Activated CD4-positive, alpha-beta T cell treated with anti-CD3 and anti-CD28 coated beads, Interleukin-2, amount 10 ng/mL, durations not matched to agents 7 days and 5 days (primary cell): Measurements from ENCODE around the gene RTL10. TPM values are rescaled to one million over a fixed set of nuclear protein-coding genes. Genes with fewer than 3 reads are reported as not detected.

Experiments
- CTCF ChIA-PET: fragments of 350-600 bp; sonication (Branson Sonifier 250); formaldehyde crosslinking; loops from one replicate; lab custom pipeline; 2021; ENCODE audit warnings: antibody characterized with exemption; lab: Charles Lee
- POLR2A ChIA-PET: fragments of 350-600 bp; sonication (Branson Sonifier 250); formaldehyde crosslinking; loops from one replicate; lab custom pipeline; 2021; ENCODE audit warnings: antibody characterized with exemption; lab: Charles Lee
- DNase-seq: peaks from one replicate; pipeline ENCODE4 v3.0.0-alpha.2; 2020
- H3K27ac Mint-ChIP-seq: one replicate; pipeline ENCODE4 v1.8.0; 2021; ENCODE audit warnings: mild to moderate bottlenecking, moderate library complexity, mixed read lengths
- H3K27me3 Mint-ChIP-seq: one replicate; pipeline ENCODE4 v1.8.0; 2021; ENCODE audit warnings: mixed read lengths
- H3K36me3 Mint-ChIP-seq: one replicate; pipeline ENCODE4 v1.8.0; 2021; ENCODE audit warnings: low read depth, mixed read lengths
- H3K4me1 Mint-ChIP-seq: one replicate; pipeline ENCODE4 v1.8.0; 2021; ENCODE audit warnings: mixed read lengths
- H3K4me3 Mint-ChIP-seq: one replicate; pipeline ENCODE4 v1.8.0; 2021; ENCODE audit warnings: mild to moderate bottlenecking, moderate library complexity, mixed read lengths
- H3K9me3 Mint-ChIP-seq: one replicate; pipeline ENCODE4 v1.8.0; 2021; ENCODE audit warnings: mixed read lengths
- total RNA-seq, 2 experiments: library from RNA; stranded (reverse); gene quantifications; one replicate each; pipeline ENCODE4 v1.2.3, GENCODE V29; 2021

The RTL10 gene
- total RNA-seq, 2 experiments from 2014 or later = 21.4 to 21.5 TPM

- POLR2A ChIA-PET = no interaction called here
- Mint-ChIP-seq H3K4me1 (peaks cover 44% of the 10 kb centered on the region), H3K4me3 (no peak overlapping the region), H3K9me3 (no peaks in the 10 kb centered on the region), H3K27me3 (no peaks in the 10 kb centered on the region), H3K27ac (peak overlapping the region; percentile 31), H3K36me3 (peaks cover 2% of the 10 kb centered on the region)
- peak; percentile 24 for DNase-seq
- CTCF ChIA-PET = interaction anchor here (0.6 to 1.8 kb wide), 8 partner anchors 9 to 476 kb away, joined by 3 to 5 read pairs (median 4); partner anchors contain the start of gene GP1BB
Observed at GRCh38 chr22:19896665-19897355, 42.1 kb upstream of the RTL10 start.

GRCh38 chr22:19895160-19895849 lies 40.6 kb upstream of the RTL10 start:
- Mint-ChIP-seq H3K36me3 (peaks cover 2% of the 10 kb centered on the region), H3K27me3 (no peaks in the 10 kb centered on the region), H3K4me1 (peaks cover 58% of the 10 kb centered on the region), H3K4me3 (no peak overlapping the region), H3K9me3 (no peaks in the 10 kb centered on the region), H3K27ac (peak overlapping the region; percentile 19)
- CTCF ChIA-PET = no interaction called here
- no peak for DNase-seq
- POLR2A ChIA-PET = no interaction called here

- ChIA-PET POLR2A (no interaction called here), CTCF (no interaction called here)
- H3K9me3 Mint-ChIP-seq = no peaks in the 10 kb centered on the region
- peaks cover 2% of the 10 kb centered on the region for H3K36me3 Mint-ChIP-seq
- H3K27ac Mint-ChIP-seq = no peak overlapping the region
- H3K4me3 Mint-ChIP-seq = no peak overlapping the region
- no peak for DNase-seq
- peaks cover 65% of the 10 kb centered on the region for H3K4me1 Mint-ChIP-seq
- H3K27me3 Mint-ChIP-seq = no peaks in the 10 kb centered on the region
Observed at GRCh38 chr22:19893363-19893762, 38.7 kb upstream of the RTL10 start.

GRCh38 chr22:19892925-19893324 lies 38.3 kb upstream of the RTL10 start:
- ChIA-PET CTCF (interaction anchor here (1.2 kb wide), 1 partner anchor 9 kb away, joined by 3 read pairs; no protein-coding TSS in a partner anchor), POLR2A (no interaction called here)
- Mint-ChIP-seq H3K27me3 (no peaks in the 10 kb centered on the region), H3K9me3 (no peaks in the 10 kb centered on the region), H3K36me3 (peaks cover 2% of the 10 kb centered on the region), H3K4me1 (peaks cover 65% of the 10 kb centered on the region), H3K27ac (peak overlapping the region; percentile 93), H3K4me3 (no peak overlapping the region)
- no peak for DNase-seq

GRCh38 chr22:19892257-19892879 lies 37.7 kb upstream of the RTL10 start:
- Mint-ChIP-seq H3K36me3 (peaks cover 2% of the 10 kb centered on the region), H3K27me3 (no peaks in the 10 kb centered on the region), H3K4me3 (peak overlapping the region; percentile 62), H3K27ac (peak overlapping the region; percentile 93), H3K4me1 (peaks cover 68% of the 10 kb centered on the region), H3K9me3 (no peaks in the 10 kb centered on the region)
- peak; percentile 53 for DNase-seq
- ChIA-PET CTCF (interaction anchor here (1.0 to 1.2 kb wide), 4 partner anchors 9 to 173 kb away, joined by 3 read pairs; no protein-coding TSS in a partner anchor), POLR2A (interaction anchor here (0.7 kb wide), 1 partner anchor 262 kb away, joined by 4 read pairs; no protein-coding TSS in a partner anchor)

GRCh38 chr22:19891317-19892256 lies 36.9 kb upstream of the RTL10 start:
- ChIA-PET CTCF (interaction anchor here (1.0 to 1.3 kb wide), 6 partner anchors 10 to 172 kb away, joined by 3 to 4 read pairs (median 3); no protein-coding TSS in a partner anchor), POLR2A (interaction anchor here (0.7 kb wide), 1 partner anchor 262 kb away, joined by 4 read pairs; no protein-coding TSS in a partner anchor)
- Mint-ChIP-seq H3K9me3 (no peaks in the 10 kb centered on the region), H3K4me3 (peak overlapping the region; percentile 62), H3K4me1 (peaks cover 72% of the 10 kb centered on the region), H3K36me3 (peaks cover 2% of the 10 kb centered on the region), H3K27ac (peak overlapping the region; percentile 93), H3K27me3 (no peaks in the 10 kb centered on the region)
- peak; percentile 81 for DNase-seq

GRCh38 chr22:19890502-19891316 lies 36.0 kb upstream of the RTL10 start:
- H3K27ac Mint-ChIP-seq = peak overlapping the region; percentile 93
- H3K4me1 Mint-ChIP-seq = peaks cover 71% of the 10 kb centered on the region
- peaks cover 4% of the 10 kb centered on the region for H3K36me3 Mint-ChIP-seq
- ChIA-PET CTCF (interaction anchor here (0.5 to 2.0 kb wide), 6 partner anchors 12 to 160 kb away, joined by 3 to 11 read pairs (median 4); no protein-coding TSS in a partner anchor), POLR2A (no interaction called here)
- no peaks in the 10 kb centered on the region for H3K27me3 Mint-ChIP-seq
- no peaks in the 10 kb centered on the region for H3K9me3 Mint-ChIP-seq
- DNase-seq = no peak
- no peak overlapping the region for H3K4me3 Mint-ChIP-seq

GRCh38 chr22:19889951-19890350 lies 35.3 kb upstream of the RTL10 start:
- H3K27me3 Mint-ChIP-seq = no peaks in the 10 kb centered on the region
- ChIA-PET POLR2A (no interaction called here), CTCF (interaction anchor here (0.5 to 2.0 kb wide), 3 partner anchors 16 to 160 kb away, joined by 3 to 11 read pairs (median 7); no protein-coding TSS in a partner anchor)
- no peak overlapping the region for H3K4me3 Mint-ChIP-seq
- no peaks in the 10 kb centered on the region for H3K9me3 Mint-ChIP-seq
- H3K27ac Mint-ChIP-seq = peak overlapping the region; percentile 78
- H3K36me3 Mint-ChIP-seq = peaks cover 6% of the 10 kb centered on the region
- H3K4me1 Mint-ChIP-seq = peaks cover 67% of the 10 kb centered on the region
- no peak for DNase-seq

- Mint-ChIP-seq H3K27ac (peak overlapping the region; percentile 31), H3K27me3 (no peaks in the 10 kb centered on the region), H3K4me1 (peaks cover 55% of the 10 kb centered on the region), H3K9me3 (no peaks in the 10 kb centered on the region), H3K36me3 (peaks cover 3% of the 10 kb centered on the region), H3K4me3 (no peak overlapping the region)
- ChIA-PET CTCF (interaction anchor here (0.9 to 1.3 kb wide), 3 partner anchors 8 to 157 kb away, joined by 3 to 4 read pairs (median 3); no protein-coding TSS in a partner anchor), POLR2A (no interaction called here)
- no peak for DNase-seq
Observed at GRCh38 chr22:19888131-19888746, 33.6 kb upstream of the RTL10 start.

GRCh38 chr22:19887256-19887985 lies 32.7 kb upstream of the RTL10 start:
- DNase-seq = no peak
- CTCF ChIA-PET = interaction anchor here (0.9 to 1.4 kb wide), 6 partner anchors 9 to 157 kb away, joined by 3 to 5 read pairs (median 4); no protein-coding TSS in a partner anchor
- H3K4me3 Mint-ChIP-seq = no peak overlapping the region
- H3K4me1 Mint-ChIP-seq = peaks cover 48% of the 10 kb centered on the region
- POLR2A ChIA-PET = interaction anchor here (1.1 kb wide), 1 partner anchor 32 kb away, joined by 3 read pairs; no protein-coding TSS in a partner anchor
- H3K36me3 Mint-ChIP-seq = peaks cover 3% of the 10 kb centered on the region
- H3K27me3 Mint-ChIP-seq = no peaks in the 10 kb centered on the region
- no peaks in the 10 kb centered on the region for H3K9me3 Mint-ChIP-seq
- peak overlapping the region; percentile 67 for H3K27ac Mint-ChIP-seq
